ENCODE data around the gene TSHR. TPM values are rescaled to one million over a fixed set of nuclear protein-coding genes. Genes with fewer than 3 reads are reported as not detected.

The TSHR gene
- total RNA-seq, 1 experiment from 2014 or later, result not detected

GRCh38 chr14:80944861-80945617 lies 10.4 kb upstream of the TSHR start:
- Mint-ChIP-seq H3K27me3 (ENCODE audit: insufficient read depth, unreplicated experiment) (peaks cover 16% of the 10 kb centered on the region), H3K27ac (ENCODE audit: low read depth, unreplicated experiment) (no peak overlapping the region), H3K9me3 (ENCODE audit: unreplicated experiment) (no peaks in the 10 kb centered on the region), H3K4me3 (ENCODE audit: unreplicated experiment) (no peak overlapping the region), H3K36me3 (ENCODE audit: insufficient read depth, unreplicated experiment) (no peaks in the 10 kb centered on the region), H3K4me1 (ENCODE audit: insufficient read depth, unreplicated experiment) (peaks cover 13% of the 10 kb centered on the region)
- DNase-seq (ENCODE audit: unreplicated experiment), result no peak
- intact Hi-C loops (cut with micrococcal nuclease), result no loop called here
- ChIA-PET CTCF (no interaction called here), POLR2A (no interaction called here)
- BruUV-seq (replicated peaks), result no TSS peak
- TF ChIP-seq CTCF (IDR thresholded peaks at IDR 0.05; ENCODE audit: unreplicated experiment), result no peak

GRCh38 chr14:80946187-80946586 lies 9.2 kb upstream of the TSHR start:
- CTCF ChIA-PET, result interaction anchor here (0.9 to 1.5 kb wide), 2 partner anchors 9 to 41 kb away, joined by 3 to 5 read pairs; partner anchors contain the start of gene TSHR

GRCh38 chr14:80946797-80947196 lies 8.6 kb upstream of the TSHR start:
- BruUV-seq (replicated peaks), result no TSS peak

More at GRCh38 chr14:80946187-80946586, 9.2 kb upstream of the TSHR start:
- Mint-ChIP-seq H3K4me3 (ENCODE audit: unreplicated experiment) (no peak overlapping the region), H3K9me3 (ENCODE audit: unreplicated experiment) (no peaks in the 10 kb centered on the region), H3K4me1 (ENCODE audit: insufficient read depth, unreplicated experiment) (peaks cover 13% of the 10 kb centered on the region), H3K36me3 (ENCODE audit: insufficient read depth, unreplicated experiment) (no peaks in the 10 kb centered on the region), H3K27me3 (ENCODE audit: insufficient read depth, unreplicated experiment) (peaks cover 27% of the 10 kb centered on the region), H3K27ac (ENCODE audit: low read depth, unreplicated experiment) (no peak overlapping the region)
- DNase-seq (ENCODE audit: unreplicated experiment), result no peak
- intact Hi-C loops (cut with micrococcal nuclease), result no loop called here
- POLR2A ChIA-PET, result no interaction called here
- no peak for TF ChIP-seq CTCF (IDR thresholded peaks at IDR 0.05; ENCODE audit: unreplicated experiment)
- no TSS peak for BruUV-seq (replicated peaks)

More at GRCh38 chr14:80946797-80947196, 8.6 kb upstream of the TSHR start:
- no peak for DNase-seq (ENCODE audit: unreplicated experiment)
- no peaks in the 10 kb centered on the region for H3K9me3 Mint-ChIP-seq (ENCODE audit: unreplicated experiment)
- H3K36me3 Mint-ChIP-seq (ENCODE audit: insufficient read depth, unreplicated experiment), result no peaks in the 10 kb centered on the region
- ChIA-PET POLR2A (interaction anchor here (0.5 kb wide), 1 partner anchor 437 kb away, joined by 3 read pairs; no protein-coding TSS in a partner anchor), CTCF (interaction anchor here (0.9 to 1.5 kb wide), 3 partner anchors 8 to 225 kb away, joined by 3 to 5 read pairs (median 4); partner anchors contain the start of gene TSHR)
- H3K27me3 Mint-ChIP-seq (ENCODE audit: insufficient read depth, unreplicated experiment), result peaks cover 33% of the 10 kb centered on the region
- no peak overlapping the region for H3K27ac Mint-ChIP-seq (ENCODE audit: low read depth, unreplicated experiment)
- intact Hi-C loops (cut with micrococcal nuclease), result no loop called here
- H3K4me1 Mint-ChIP-seq (ENCODE audit: insufficient read depth, unreplicated experiment), result peaks cover 11% of the 10 kb centered on the region
- TF ChIP-seq CTCF (IDR thresholded peaks at IDR 0.05; ENCODE audit: unreplicated experiment), result no peak
- no peak overlapping the region for H3K4me3 Mint-ChIP-seq (ENCODE audit: unreplicated experiment)

All from MCF 10A (cell line).